Germinal center (tissue), 1 donor: ENCODE measurements around the gene SEMA3G.

ENCODE experiments used
- DNase-seq: peaks from one replicate; pipeline ENCODE4 v3.0.0; 2012; ENCODE audit warnings: mixed read lengths, low spot score

SEMA3G gene

GRCh38 chr3:52394751-52395502, 50.0 kb downstream of the SEMA3G start:
- DNase-seq = no peak

GRCh38 chr3:52393959-52394670, 50.8 kb downstream of the SEMA3G start:
- no peak for DNase-seq

- no peak for DNase-seq
Measured at GRCh38 chr3:52393131-52393807, 51.6 kb downstream of the SEMA3G start.

GRCh38 chr3:52392216-52392930, 52.5 kb downstream of the SEMA3G start:
- DNase-seq = no peak

GRCh38 chr3:52391096-52391495, 53.8 kb downstream of the SEMA3G start:
- no peak for DNase-seq

GRCh38 chr3:52388933-52389332, 56.0 kb downstream of the SEMA3G start:
- DNase-seq = no peak

GRCh38 chr3:52388348-52388821, 56.5 kb downstream of the SEMA3G start:
- DNase-seq = no peak

GRCh38 chr3:52387481-52387880, 57.4 kb downstream of the SEMA3G start:
- DNase-seq = no peak

GRCh38 chr3:52385157-52385556, 59.7 kb downstream of the SEMA3G start:
- DNase-seq = peak; percentile 53

GRCh38 chr3:52384019-52384761, 60.7 kb downstream of the SEMA3G start:
- no peak for DNase-seq

- no peak for DNase-seq
Measured at GRCh38 chr3:52383446-52383845, 61.5 kb downstream of the SEMA3G start.
